K562 (cell line): ENCODE data around the gene TAAR9. TPM values are rescaled to one million over a fixed set of nuclear protein-coding genes. Genes with fewer than 3 reads are reported as not detected.

ENCODE experiments used
- ARID2 ChIP-seq: fragments of 450-650 bp; IDR thresholded peaks from 2 replicates; pipeline ENCODE4 v1.6.1; 2017; ENCODE audit warnings: antibody characterized with exemption, mild to moderate bottlenecking
- BRF2 ChIP-seq: IDR thresholded peaks from 3 replicates; pipeline ENCODE4 v1.6.1; 2011; ENCODE audit warnings: borderline replicate concordance, mild to moderate bottlenecking; ENCODE audit not compliant: insufficient read length, insufficient read depth
- CHD4 ChIP-seq: fragments of 200-600 bp; sonication (generic); IDR thresholded peaks from 3 replicates; pipeline ENCODE4 v1.6.1; 2012; ENCODE audit warnings: low read depth, mild to moderate bottlenecking, mixed read lengths, low read length, inconsistent platforms; ENCODE audit not compliant: insufficient read depth, insufficient replicate concordance, poor library complexity, severe bottlenecking
- CHD7 ChIP-seq: fragments of 200-600 bp; sonication (generic); IDR thresholded peaks from one replicate; pipeline ENCODE4 v1.6.1; 2012; ENCODE audit warnings: mild to moderate bottlenecking, low read depth, low read length, inconsistent platforms
- CLOCK ChIP-seq: fragments of 250-450 bp; sonication (Bioruptor Pico); IDR thresholded peaks from 2 replicates; pipeline ENCODE4 v1.4.0; 2020; ENCODE audit warnings: mild to moderate bottlenecking, moderate library complexity, borderline replicate concordance
- ERF ChIP-seq: fragments of 450-650 bp; formaldehyde crosslinking; IDR thresholded peaks from 2 replicates; pipeline ENCODE4 v1.4.0; 2020; ENCODE audit warnings: mild to moderate bottlenecking, mixed read lengths
- PML ChIP-seq: IDR thresholded peaks from 2 replicates; pipeline ENCODE4 v1.6.1; 2012; ENCODE audit warnings: low read length, inconsistent platforms
- SMAD2 ChIP-seq: fragments of 150-350 bp; IDR thresholded peaks from 2 replicates; pipeline ENCODE4 v1.6.1; 2014; ENCODE audit warnings: low read depth, mild to moderate bottlenecking, low read length
- SMAD4 ChIP-seq: fragments of 250-450 bp; sonication (Bioruptor Pico); conservative IDR thresholded peaks from 2 replicates; pipeline ENCODE4 v1.8.0; 2021; ENCODE audit warnings: inconsistent platforms, mild to moderate bottlenecking, moderate library complexity
- ZNF224 ChIP-seq: sonication (generic); formaldehyde crosslinking; IDR thresholded peaks from 2 replicates; pipeline ENCODE4 v1.8.0; 2022; ENCODE audit warnings: mild to moderate bottlenecking, missing genetic modification reagents
- ZNF23 ChIP-seq: fragments of 250-450 bp; sonication (Bioruptor Pico); IDR thresholded peaks from 2 replicates; pipeline ENCODE4 v1.4.0; 2020; ENCODE audit warnings: mild to moderate bottlenecking
- polyA plus RNA-seq, 8 experiments: library from polyadenylated mRNA; depleted of rRNA in 4 of 8; stranded (reverse) in 5 of 8; unstranded in 3 of 8; fragments of >200 nt; fragmentation: Nextera tagmentation in 2 of 8; fragmentation: Illumina TruSeq in 1 of 8; extraction: Ambion mirVana in 2 of 8; extraction: Trizol in 1 of 8; gene quantifications; 2 replicates each; pipeline versions ENCODE4 v1.2.1 to v1.2.3, GENCODE V29; 2011 to 2014; ENCODE audit warnings: inconsistent platforms in 1 of 8, missing spikeins in 1 of 8
- total RNA-seq, 7 experiments: library from RNA; depleted of rRNA in 6 of 7; stranded (reverse); fragments of >200 nt in 6 of 7; fragmentation: Illumina TruSeq in 2 of 7; extraction: Trizol in 2 of 7; gene quantifications; 2 replicates each; pipeline versions ENCODE4 v1.2.1 to v1.2.3, GENCODE V29; 2011 to 2021; ENCODE audit warnings: low replicate concordance in 1 of 7

Gene TAAR9
- total and polyA plus RNA-seq, 9 of the 15 experiments (the other 6 are each of a cell fraction or from before 2014, with no cell fraction given), result not detected

- TF ChIP-seq SMAD4 (CRISPR knock-in tag) (peak; percentile 44), CHD4 (no peak), PML (peak; percentile 24), BRF2 (no peak), CHD7 (no peak), ZNF23 (no peak), ARID2 (no peak; the same call in 1 of the 2 replicates), ERF (CRISPR knock-in tag) (no peak), SMAD2 (no peak), ZNF224 (CRISPR knock-in tag) (no peak), CLOCK (CRISPR knock-in tag) (no peak)
These were observed 25.1 kb upstream of the TAAR9 start, which contains the start of gene STX7 (continued) for GRCh38 chr6:132512638-132513632.
